GM10248 (cell line): ENCODE measurements around the gene XAF1.

Experiments used
- CTCF ChIA-PET: fragments of 300-600 bp; sonication (Branson Sonifier 250); formaldehyde crosslinking; extraction: SDS; loops from one replicate; lab custom pipeline; 2021; ENCODE audit warnings: antibody characterized with exemption; lab: Yijun Ruan, JAX
- POLR2A ChIA-PET: fragments of 350-650 bp; sonication (Branson Sonifier 250); formaldehyde crosslinking; extraction: SDS; loops from one replicate; lab custom pipeline; 2020; ENCODE audit warnings: antibody characterized with exemption; lab: Yijun Ruan, JAX
- DNase-seq: peaks from one replicate; pipeline ENCODE4 v3.0.0; 2012; ENCODE audit errors: extremely low spot score
- TF ChIP-seq, protein P1 (sequence below): IDR thresholded peaks from 2 replicates; pipeline ENCODE4 v1.5.1; 2012; ENCODE audit warnings: mild to moderate bottlenecking, low read depth; ENCODE audit errors: extremely low read depth, missing control alignments, control extremely low read depth

Gene XAF1

DNA sequence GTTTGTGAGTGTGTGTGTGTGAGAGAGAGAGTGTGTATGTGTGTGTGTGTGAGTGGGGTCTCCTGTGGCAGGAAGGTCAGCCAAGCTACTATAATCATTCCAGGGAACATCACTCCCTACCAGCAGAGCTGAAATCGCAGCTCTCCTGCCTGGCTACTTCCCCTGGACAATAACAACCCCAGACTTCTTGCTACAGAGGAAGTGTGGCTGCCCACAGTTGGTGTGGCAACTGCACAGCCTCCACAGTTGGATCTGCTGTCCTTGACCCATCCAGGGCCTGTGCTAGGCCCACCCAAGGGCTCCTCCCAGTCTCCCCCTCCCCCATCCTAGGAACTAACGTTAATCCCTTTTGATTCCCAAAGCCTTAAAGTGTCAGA is 44.2 kb upstream of the XAF1 start:
- POLR2A ChIA-PET, result interaction anchor here (0.6 kb wide), 1 partner anchor 60 kb away, joined by 9 read pairs; no protein-coding TSS in a partner anchor
- TF ChIP-seq, protein P1, sequence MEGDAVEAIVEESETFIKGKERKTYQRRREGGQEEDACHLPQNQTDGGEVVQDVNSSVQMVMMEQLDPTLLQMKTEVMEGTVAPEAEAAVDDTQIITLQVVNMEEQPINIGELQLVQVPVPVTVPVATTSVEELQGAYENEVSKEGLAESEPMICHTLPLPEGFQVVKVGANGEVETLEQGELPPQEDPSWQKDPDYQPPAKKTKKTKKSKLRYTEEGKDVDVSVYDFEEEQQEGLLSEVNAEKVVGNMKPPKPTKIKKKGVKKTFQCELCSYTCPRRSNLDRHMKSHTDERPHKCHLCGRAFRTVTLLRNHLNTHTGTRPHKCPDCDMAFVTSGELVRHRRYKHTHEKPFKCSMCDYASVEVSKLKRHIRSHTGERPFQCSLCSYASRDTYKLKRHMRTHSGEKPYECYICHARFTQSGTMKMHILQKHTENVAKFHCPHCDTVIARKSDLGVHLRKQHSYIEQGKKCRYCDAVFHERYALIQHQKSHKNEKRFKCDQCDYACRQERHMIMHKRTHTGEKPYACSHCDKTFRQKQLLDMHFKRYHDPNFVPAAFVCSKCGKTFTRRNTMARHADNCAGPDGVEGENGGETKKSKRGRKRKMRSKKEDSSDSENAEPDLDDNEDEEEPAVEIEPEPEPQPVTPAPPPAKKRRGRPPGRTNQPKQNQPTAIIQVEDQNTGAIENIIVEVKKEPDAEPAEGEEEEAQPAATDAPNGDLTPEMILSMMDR, result no peak
- DNase-seq, result no peak
- CTCF ChIA-PET, result no interaction called here

DNA sequence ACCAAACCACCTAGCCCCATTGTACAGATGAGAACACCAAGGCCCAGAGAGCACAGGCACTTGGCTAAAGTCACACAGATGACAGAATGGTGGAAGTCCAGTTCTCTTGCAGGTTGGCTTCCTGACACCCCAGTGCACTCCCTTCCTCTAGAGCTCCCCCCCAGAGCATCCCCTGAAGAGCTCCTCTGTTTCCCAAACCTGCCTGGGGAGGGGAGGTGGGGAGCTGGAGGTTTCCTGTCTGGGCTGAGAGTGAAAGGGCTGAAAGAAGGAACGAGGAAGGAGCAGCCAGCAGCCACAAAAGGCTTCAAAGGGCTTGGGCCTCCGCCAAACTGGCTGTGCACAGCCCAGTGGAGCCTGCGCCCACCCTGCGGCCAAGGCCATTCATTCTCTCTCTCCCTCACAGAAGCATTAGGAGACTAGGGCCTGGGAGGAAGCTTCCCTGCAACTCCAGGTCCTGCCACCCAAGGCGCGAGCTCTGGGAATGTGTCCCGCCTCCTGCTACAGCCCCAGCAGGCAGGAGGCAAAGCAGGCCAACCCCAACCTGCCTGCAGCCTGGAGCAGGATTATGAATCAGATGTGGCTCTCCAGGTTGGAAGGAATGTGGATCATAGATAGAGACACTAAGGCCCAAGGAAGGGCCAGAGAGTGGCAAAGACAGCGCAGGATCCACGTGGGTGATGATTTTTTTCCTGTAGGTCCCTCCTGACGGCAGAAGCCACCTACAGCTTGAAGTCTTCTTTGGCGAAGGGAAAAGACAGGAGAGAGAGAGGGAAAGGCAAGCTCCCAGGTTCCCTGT is 43.6 kb upstream of the XAF1 start:
- no peak for DNase-seq
- ChIA-PET CTCF (interaction anchor here (0.9 kb wide), 1 partner anchor 10 kb away, joined by 3 read pairs; no protein-coding TSS in a partner anchor), POLR2A (interaction anchor here (0.6 kb wide), 1 partner anchor 60 kb away, joined by 9 read pairs; no protein-coding TSS in a partner anchor)
- TF ChIP-seq, protein P1, result no peak

DNA sequence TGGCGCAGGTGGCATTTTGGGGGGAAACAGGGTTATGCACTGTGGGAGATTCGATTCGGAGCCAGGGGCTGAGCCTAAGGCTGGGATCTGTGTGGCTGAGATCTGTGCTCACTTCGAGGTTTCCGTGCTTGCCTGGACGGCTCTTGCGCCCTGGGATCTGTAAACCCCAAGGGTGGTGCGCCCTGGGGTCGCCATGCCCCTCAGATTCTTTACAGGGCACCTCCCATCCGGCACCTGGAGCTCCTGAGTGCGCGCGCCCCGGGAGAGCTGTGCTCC is 43.1 kb upstream of the XAF1 start:
- CTCF ChIA-PET, result interaction anchor here (0.9 kb wide), 1 partner anchor 10 kb away, joined by 3 read pairs; no protein-coding TSS in a partner anchor

DNA sequence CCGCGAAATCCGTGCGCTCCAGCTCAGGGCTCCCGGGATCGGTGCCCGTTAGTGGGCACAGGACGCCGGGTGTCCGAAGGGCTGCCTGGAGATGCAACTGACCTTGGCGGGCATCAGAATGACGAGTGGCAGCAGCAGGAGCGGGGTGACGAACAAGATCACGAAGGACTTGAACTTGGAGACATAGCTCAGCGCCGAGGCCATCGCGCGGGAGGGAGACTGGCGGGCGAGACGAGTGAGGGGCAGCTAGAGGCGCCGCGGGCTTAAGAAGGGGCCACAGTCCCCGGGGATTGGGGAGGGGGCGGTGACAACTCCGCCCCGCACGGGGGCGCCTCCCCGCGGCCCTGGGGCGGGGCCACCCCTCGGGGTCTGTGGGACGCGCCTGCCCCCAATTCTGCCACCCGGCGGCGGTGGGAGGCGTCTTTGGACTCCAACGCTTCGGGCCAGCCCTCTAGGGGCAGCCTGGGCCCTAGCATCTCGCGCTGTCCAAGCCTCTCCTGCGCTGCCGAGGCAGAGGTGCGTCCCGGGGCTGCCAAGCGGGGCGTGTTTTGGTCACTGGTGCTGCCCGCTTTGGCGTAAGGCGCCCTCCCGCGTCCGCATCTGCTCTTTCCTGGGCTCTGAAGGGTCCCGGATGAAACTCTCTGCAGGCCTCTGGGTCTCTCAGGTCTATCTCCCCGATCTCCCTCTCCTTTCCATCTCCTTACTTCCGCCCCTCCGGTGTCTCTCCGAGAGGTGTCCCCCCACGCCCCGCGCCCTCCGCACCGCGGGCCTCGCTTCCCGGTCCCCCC is 42.5 kb upstream of the XAF1 start, which contains the start of gene SLC13A5:
Gene SLC13A5 (minus strand): TSS at position 240 of the 788 bp plus-strand sequence. CDS start 36 bp downstream, at position 204.
- ChIA-PET POLR2A (no interaction called here), CTCF (interaction anchor here (1.7 kb wide), 1 partner anchor 11 kb away, joined by 6 read pairs; no protein-coding TSS in a partner anchor)
- TF ChIP-seq, protein P1, result peak; percentile 5
- peak; percentile 42 for DNase-seq

More for the DNA sequence above, 43.1 kb upstream of the XAF1 start:
- no peak for DNase-seq
- TF ChIP-seq, protein P1, result no peak
- POLR2A ChIA-PET, result no interaction called here

DNA sequence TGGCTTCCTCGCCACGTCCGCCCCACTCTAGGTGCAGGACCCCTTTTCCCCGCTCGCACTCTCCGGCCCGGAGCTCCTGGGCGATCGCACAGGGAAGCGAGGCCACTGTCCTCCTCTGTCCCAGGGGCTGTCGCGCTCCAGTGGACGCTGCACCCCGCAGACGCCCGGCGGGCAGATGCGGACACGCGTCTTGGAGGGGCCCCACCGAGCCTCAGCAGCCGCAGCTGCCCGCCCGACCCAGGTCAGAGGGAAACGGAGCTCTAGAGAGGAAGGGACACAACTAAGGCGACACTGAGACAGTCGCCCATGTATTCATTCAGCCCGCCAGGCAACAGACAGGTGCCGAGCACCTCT is 42.0 kb upstream of the XAF1 start:
- DNase-seq, result no peak

More for the DNA sequence above, 42.0 kb upstream of the XAF1 start:
- TF ChIP-seq, protein P1, result no peak
- ChIA-PET POLR2A (no interaction called here), CTCF (interaction anchor here (1.7 kb wide), 1 partner anchor 12 kb away, joined by 6 read pairs; no protein-coding TSS in a partner anchor)
